ENCODE results near the gene MAT2A.

MAT2A gene

DNA sequence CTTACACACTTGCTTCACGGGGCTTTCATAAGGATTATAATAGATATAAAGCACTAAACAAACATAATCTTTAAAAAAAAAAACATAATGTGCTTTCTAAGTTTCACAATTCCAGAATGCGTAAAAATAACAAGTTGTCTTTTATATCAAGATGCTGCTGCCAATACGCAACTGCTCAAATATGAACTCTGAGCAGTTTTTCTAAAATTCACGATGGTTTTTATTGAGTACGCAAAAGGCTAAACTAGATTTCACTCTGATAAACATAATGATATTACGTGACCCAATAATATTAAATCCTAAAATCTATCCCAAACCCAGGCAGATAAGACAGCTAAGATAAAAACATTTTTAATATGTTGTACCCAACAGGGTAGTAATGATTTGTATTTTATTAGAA lies 24.6 kb upstream of the MAT2A start:
- no peak overlapping the region for H3K4me3 ChIP-seq
- TF ChIP-seq, protein P1, sequence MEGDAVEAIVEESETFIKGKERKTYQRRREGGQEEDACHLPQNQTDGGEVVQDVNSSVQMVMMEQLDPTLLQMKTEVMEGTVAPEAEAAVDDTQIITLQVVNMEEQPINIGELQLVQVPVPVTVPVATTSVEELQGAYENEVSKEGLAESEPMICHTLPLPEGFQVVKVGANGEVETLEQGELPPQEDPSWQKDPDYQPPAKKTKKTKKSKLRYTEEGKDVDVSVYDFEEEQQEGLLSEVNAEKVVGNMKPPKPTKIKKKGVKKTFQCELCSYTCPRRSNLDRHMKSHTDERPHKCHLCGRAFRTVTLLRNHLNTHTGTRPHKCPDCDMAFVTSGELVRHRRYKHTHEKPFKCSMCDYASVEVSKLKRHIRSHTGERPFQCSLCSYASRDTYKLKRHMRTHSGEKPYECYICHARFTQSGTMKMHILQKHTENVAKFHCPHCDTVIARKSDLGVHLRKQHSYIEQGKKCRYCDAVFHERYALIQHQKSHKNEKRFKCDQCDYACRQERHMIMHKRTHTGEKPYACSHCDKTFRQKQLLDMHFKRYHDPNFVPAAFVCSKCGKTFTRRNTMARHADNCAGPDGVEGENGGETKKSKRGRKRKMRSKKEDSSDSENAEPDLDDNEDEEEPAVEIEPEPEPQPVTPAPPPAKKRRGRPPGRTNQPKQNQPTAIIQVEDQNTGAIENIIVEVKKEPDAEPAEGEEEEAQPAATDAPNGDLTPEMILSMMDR (IDR thresholded peaks at IDR 0.05) = no peak
- DNase-seq (ENCODE audit: low spot score) = no peak
- H3K27ac ChIP-seq = no peak overlapping the region

GRCh38 chr2:85516653-85517389 lies 22.1 kb upstream of the MAT2A start:
- TF ChIP-seq, protein P1 (IDR thresholded peaks at IDR 0.05) = no peak
- no peak for DNase-seq (ENCODE audit: low spot score)
- no peak overlapping the region for H3K27ac ChIP-seq
- no peak overlapping the region for H3K4me3 ChIP-seq

DNA sequence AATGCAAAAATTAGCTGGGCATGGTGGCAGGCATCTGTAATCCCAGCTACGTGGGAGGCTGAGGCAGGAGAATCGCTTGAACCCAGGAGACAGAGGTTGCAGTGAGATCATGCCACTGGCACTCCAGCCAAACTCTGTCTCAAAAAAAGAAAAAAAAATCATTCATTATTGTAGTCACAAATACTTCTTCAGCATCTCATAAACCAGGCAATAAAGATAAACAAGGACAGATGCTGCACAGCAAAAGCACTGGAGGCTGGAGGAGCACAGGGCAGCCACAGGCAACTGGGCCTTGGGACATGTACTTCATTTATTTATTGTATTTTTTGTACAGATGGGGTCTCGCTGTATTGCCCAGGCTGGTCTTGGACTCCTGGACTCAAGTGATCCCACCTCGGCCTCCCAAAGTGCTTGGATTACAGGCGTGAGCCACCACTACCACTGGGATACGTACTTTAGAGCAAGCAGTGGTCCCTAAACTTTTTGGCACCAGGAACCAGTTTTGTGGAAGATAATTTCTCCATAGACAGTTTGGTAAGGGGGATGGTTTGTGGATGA lies 16.8 kb upstream of the MAT2A start:
- TF ChIP-seq, protein P1 (IDR thresholded peaks at IDR 0.05) = no peak
- Histone ChIP-seq H3K4me3 (no peak overlapping the region), H3K27ac (no peak overlapping the region)
- DNase-seq (ENCODE audit: low spot score) = peak; percentile 16

DNA sequence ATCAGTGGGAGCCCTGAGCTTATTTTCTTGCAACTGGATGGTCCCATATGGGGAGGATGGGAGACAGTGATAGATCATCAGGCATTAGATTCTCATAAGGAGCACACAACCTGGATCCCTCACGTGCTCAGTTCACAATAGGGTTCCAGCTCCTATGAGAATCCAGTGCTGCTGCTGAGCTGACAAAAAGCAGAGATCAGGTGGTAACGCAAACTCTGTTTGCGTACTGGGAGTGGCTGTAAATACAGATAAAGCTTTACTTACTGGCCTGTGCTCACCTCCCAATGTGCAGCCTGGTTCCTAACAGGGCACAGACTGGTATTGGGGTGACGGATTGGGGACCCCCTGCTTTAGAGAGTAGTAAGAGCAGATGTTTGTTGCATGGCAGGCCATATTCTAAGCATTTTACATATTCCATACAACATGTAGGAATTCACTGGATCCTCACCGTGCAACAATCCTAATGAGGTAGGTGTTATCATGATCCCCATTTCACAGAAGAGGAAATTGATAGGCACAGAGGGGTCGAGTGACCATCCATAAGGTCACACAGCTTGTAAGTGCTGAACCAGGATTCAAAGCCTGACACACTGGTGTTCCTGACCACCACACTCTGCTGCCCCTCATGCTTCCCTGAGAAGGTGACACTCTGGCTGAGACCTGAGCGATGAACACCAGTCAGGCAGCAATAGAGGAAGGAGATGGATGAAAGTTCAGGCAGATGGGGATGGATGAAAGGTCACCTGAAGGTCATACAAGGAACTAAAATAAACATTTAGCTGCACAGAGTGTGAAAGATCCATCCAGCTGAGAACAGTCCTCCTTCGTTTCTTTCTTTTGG lies 15.7 kb upstream of the MAT2A start:
- H3K27ac ChIP-seq = peak overlapping the region; percentile 55 to 65
- H3K4me3 ChIP-seq = no peak overlapping the region
- TF ChIP-seq, protein P1 (IDR thresholded peaks at IDR 0.05) = no peak
- DNase-seq (ENCODE audit: low spot score) = no peak

DNA sequence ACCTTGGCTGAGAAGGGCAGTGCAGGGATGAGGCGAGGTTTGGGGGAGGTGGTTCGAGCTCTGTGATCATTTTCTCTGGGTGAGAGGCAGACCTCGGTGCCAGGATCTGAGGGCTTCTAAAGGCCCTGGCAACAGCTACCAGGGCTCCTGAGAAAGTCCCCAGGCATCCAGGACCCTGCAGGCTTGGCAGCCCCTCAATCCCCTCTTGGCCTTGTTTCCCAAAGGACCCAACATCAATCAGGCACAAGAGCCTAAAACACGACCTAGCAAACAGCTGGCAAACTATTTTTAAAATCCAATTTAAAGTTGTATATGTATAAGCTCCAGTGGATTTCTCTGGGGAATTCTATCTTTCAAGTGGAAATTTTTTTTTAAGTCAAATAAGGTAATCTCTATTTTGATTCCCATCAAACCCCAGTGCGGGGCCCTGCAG lies 15.0 kb upstream of the MAT2A start:
- H3K4me3 ChIP-seq = no peak overlapping the region
- H3K27ac ChIP-seq = peak overlapping the region; percentile 55 to 65
- DNase-seq (ENCODE audit: low spot score) = no peak
- TF ChIP-seq, protein P1 (IDR thresholded peaks at IDR 0.05) = no peak

DNA sequence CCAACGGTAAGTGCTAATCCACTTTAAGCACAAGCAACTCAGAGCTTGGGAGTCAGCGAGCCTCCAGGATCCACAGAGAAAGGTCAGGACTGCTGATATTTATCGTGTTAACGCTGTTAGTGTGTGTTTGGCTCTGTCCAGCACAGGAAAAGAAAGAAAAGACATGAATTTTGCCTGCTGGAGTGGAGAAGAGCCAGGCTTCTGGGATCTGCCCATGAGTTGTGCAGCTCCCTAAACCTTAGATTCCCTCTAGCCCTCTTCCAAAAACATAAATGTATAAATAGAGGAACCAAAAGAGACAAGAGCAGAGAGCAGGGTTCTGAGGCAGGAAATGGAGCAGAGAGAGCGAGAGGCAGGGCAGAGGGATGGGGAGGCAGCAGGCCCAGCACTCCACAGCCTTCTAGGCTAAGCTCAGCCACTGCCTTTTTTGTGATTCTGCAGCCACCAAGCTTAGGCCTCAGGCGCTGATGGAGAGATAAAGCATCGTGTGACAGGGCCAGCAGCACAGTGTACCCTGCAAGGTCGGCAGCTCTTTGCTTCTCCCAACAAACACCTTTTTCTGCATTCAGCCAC lies 14.5 kb upstream of the MAT2A start:
- DNase-seq (ENCODE audit: low spot score) = no peak
- TF ChIP-seq, protein P1 (IDR thresholded peaks at IDR 0.05) = no peak
- no peak overlapping the region for H3K4me3 ChIP-seq
- peak overlapping the region; percentile 55 to 65 for H3K27ac ChIP-seq

Measured in coronary artery (tissue), 2 donors.